Activated T-cell treated with anti-CD3 and anti-CD28 coated beads, Interleukin-2, amount 50 U/mL, for 72 hours (primary cell): ENCODE results near the gene HOXA1. TPM values are rescaled to one million over a fixed set of nuclear protein-coding genes. Genes with fewer than 3 reads are reported as not detected.

Experiments used
- ATAC-seq, 2 donors: fragments of 150-1000 bp; cut with Tn5 transposase; replicated peaks in 1 of 2; 2 replicates each; pipeline ENCODE4 v1.10.0; 2021; ENCODE audit warnings: moderate library complexity in 2 of 2, mild to moderate bottlenecking in 1 of 2
- DNase-seq, 2 donors: peaks; one replicate each; pipeline ENCODE4 v3.0.0; 2021 to 2022; ENCODE audit warnings: mixed read lengths in 1 of 2
- H3K27ac Mint-ChIP-seq: one replicate; pipeline ENCODE4 v1.8.0; 2022; ENCODE audit warnings: mild to moderate bottlenecking, moderate library complexity, mixed read lengths
- H3K27me3 Mint-ChIP-seq: one replicate; pipeline ENCODE4 v1.8.0; 2022; ENCODE audit warnings: low read depth, mixed read lengths
- H3K36me3 Mint-ChIP-seq, 2 donors: one replicate each; pipeline ENCODE4 v1.8.0; 2022; ENCODE audit warnings: mixed read lengths in 2 of 2, mild to moderate bottlenecking in 1 of 2; ENCODE audit not compliant: insufficient read depth in 2 of 2
- H3K4me1 Mint-ChIP-seq: one replicate; pipeline ENCODE4 v1.8.0; 2022; ENCODE audit warnings: low read depth, mixed read lengths
- H3K4me3 Mint-ChIP-seq, 2 donors: one replicate each; pipeline ENCODE4 v1.8.0; 2022; ENCODE audit warnings: mild to moderate bottlenecking in 2 of 2, mixed read lengths in 2 of 2, moderate library complexity in 2 of 2
- H3K9me3 Mint-ChIP-seq, 2 donors: one replicate each; pipeline ENCODE4 v1.8.0; 2022; ENCODE audit warnings: mixed read lengths in 2 of 2
- total RNA-seq, 2 donors: library from RNA; stranded (reverse); gene quantifications; one replicate each; pipeline ENCODE4 v1.2.3, GENCODE V29; 2022

Gene HOXA1
- total RNA-seq, 2 donors from 2014 or later: 0.58 to 0.69 TPM

- no peak overlapping the region for H3K27ac Mint-ChIP-seq
- peaks cover 48% of the 10 kb centered on the region for H3K27me3 Mint-ChIP-seq
- no peaks in the 10 kb centered on the region for H3K9me3 Mint-ChIP-seq
Observed at GRCh38 chr7:27128034-27128433, 32.2 kb upstream of the HOXA1 start.

GRCh38 chr7:27126596-27127327 lies 31.0 kb upstream of the HOXA1 start:
- Mint-ChIP-seq H3K36me3 (no peaks in the 10 kb centered on the region), H3K9me3 (no peaks in the 10 kb centered on the region), H3K4me3 (no peak overlapping the region), H3K27ac (no peak overlapping the region), H3K4me1 (peaks cover 8% of the 10 kb centered on the region), H3K27me3 (peaks cover 36% of the 10 kb centered on the region)
- no peak for DNase-seq
- ATAC-seq: no peak

More at GRCh38 chr7:27128034-27128433, 32.2 kb upstream of the HOXA1 start:
- Mint-ChIP-seq H3K4me3 (no peak overlapping the region), H3K4me1 (peaks cover 13% of the 10 kb centered on the region), H3K36me3 (peaks cover 0 to 1% of the 10 kb centered on the region in 2 donors)
- ATAC-seq: no peak
- DNase-seq: no peak

GRCh38 chr7:27125986-27126394 lies 30.2 kb upstream of the HOXA1 start:
- H3K27me3 Mint-ChIP-seq: peaks cover 36% of the 10 kb centered on the region
- ATAC-seq (no peak), DNase-seq (no peak)
- H3K9me3 Mint-ChIP-seq: no peaks in the 10 kb centered on the region
- H3K4me1 Mint-ChIP-seq: peaks cover under 1% of the 10 kb centered on the region
- H3K36me3 Mint-ChIP-seq: no peaks in the 10 kb centered on the region
- H3K27ac Mint-ChIP-seq: no peak overlapping the region
- H3K4me3 Mint-ChIP-seq: no peak overlapping the region

GRCh38 chr7:27124902-27125689 lies 29.3 kb upstream of the HOXA1 start:
- DNase-seq: no peak
- no peak overlapping the region for H3K4me3 Mint-ChIP-seq
- H3K27me3 Mint-ChIP-seq: peaks cover 36% of the 10 kb centered on the region
- ATAC-seq: no peak
- no peaks in the 10 kb centered on the region for H3K9me3 Mint-ChIP-seq
- H3K4me1 Mint-ChIP-seq: no peaks in the 10 kb centered on the region
- no peaks in the 10 kb centered on the region for H3K36me3 Mint-ChIP-seq
- no peak overlapping the region for H3K27ac Mint-ChIP-seq

GRCh38 chr7:27124096-27124901 lies 28.5 kb upstream of the HOXA1 start:
- H3K36me3 Mint-ChIP-seq: no peaks in the 10 kb centered on the region

GRCh38 chr7:27123477-27124053 lies 27.8 kb upstream of the HOXA1 start:
- no peaks in the 10 kb centered on the region for H3K36me3 Mint-ChIP-seq
- no peak for DNase-seq
- no peak for ATAC-seq
- H3K27ac Mint-ChIP-seq: no peak overlapping the region
- H3K4me1 Mint-ChIP-seq: no peaks in the 10 kb centered on the region
- H3K9me3 Mint-ChIP-seq: no peaks in the 10 kb centered on the region
- peaks cover 26% of the 10 kb centered on the region for H3K27me3 Mint-ChIP-seq
- no peak overlapping the region for H3K4me3 Mint-ChIP-seq

More at GRCh38 chr7:27124096-27124901, 28.5 kb upstream of the HOXA1 start:
- Mint-ChIP-seq H3K9me3 (no peaks in the 10 kb centered on the region), H3K4me3 (no peak overlapping the region), H3K4me1 (no peaks in the 10 kb centered on the region), H3K27me3 (peaks cover 33% of the 10 kb centered on the region), H3K27ac (no peak overlapping the region)
- ATAC-seq (no peak), DNase-seq (no peak)

- DNase-seq (no peak), ATAC-seq (no peak)
- no peaks in the 10 kb centered on the region for H3K9me3 Mint-ChIP-seq
- peaks cover 23% of the 10 kb centered on the region for H3K27me3 Mint-ChIP-seq
- H3K36me3 Mint-ChIP-seq: no peaks in the 10 kb centered on the region
- no peak overlapping the region for H3K4me3 Mint-ChIP-seq
- H3K27ac Mint-ChIP-seq: no peak overlapping the region
- no peaks in the 10 kb centered on the region for H3K4me1 Mint-ChIP-seq
Observed at GRCh38 chr7:27123007-27123476, 27.2 kb upstream of the HOXA1 start.

- H3K27me3 Mint-ChIP-seq: peaks cover 15% of the 10 kb centered on the region
- no peak for ATAC-seq
- no peak for DNase-seq
- no peak overlapping the region for H3K4me3 Mint-ChIP-seq
- H3K27ac Mint-ChIP-seq: no peak overlapping the region
- H3K4me1 Mint-ChIP-seq: no peaks in the 10 kb centered on the region
- no peaks in the 10 kb centered on the region for H3K9me3 Mint-ChIP-seq
- H3K36me3 Mint-ChIP-seq: no peaks in the 10 kb centered on the region
Observed at GRCh38 chr7:27122077-27122910, 26.5 kb upstream of the HOXA1 start.

GRCh38 chr7:27121684-27122076 lies 25.9 kb upstream of the HOXA1 start:
- Mint-ChIP-seq H3K4me3 (no peak overlapping the region), H3K27me3 (peaks cover 9% of the 10 kb centered on the region), H3K36me3 (no peaks in the 10 kb centered on the region), H3K9me3 (no peaks in the 10 kb centered on the region), H3K27ac (no peak overlapping the region), H3K4me1 (no peaks in the 10 kb centered on the region)
- no peak for DNase-seq
- ATAC-seq: no peak

GRCh38 chr7:27119412-27119911 lies 23.7 kb upstream of the HOXA1 start:
- no peak overlapping the region for H3K4me3 Mint-ChIP-seq
- H3K9me3 Mint-ChIP-seq: no peaks in the 10 kb centered on the region
- ATAC-seq (no peak), DNase-seq (no peak)
- no peaks in the 10 kb centered on the region for H3K36me3 Mint-ChIP-seq
- H3K27me3 Mint-ChIP-seq: no peaks in the 10 kb centered on the region
- H3K27ac Mint-ChIP-seq: no peak overlapping the region
- H3K4me1 Mint-ChIP-seq: no peaks in the 10 kb centered on the region

- no peak for ATAC-seq
- Mint-ChIP-seq H3K36me3 (no peaks in the 10 kb centered on the region), H3K9me3 (no peaks in the 10 kb centered on the region), H3K27ac (no peak overlapping the region), H3K27me3 (no peaks in the 10 kb centered on the region), H3K4me1 (no peaks in the 10 kb centered on the region), H3K4me3 (no peak overlapping the region)
- DNase-seq: no peak
Observed at GRCh38 chr7:27118580-27118979, 22.8 kb upstream of the HOXA1 start.

GRCh38 chr7:27117887-27118491 lies 22.2 kb upstream of the HOXA1 start:
- H3K27me3 Mint-ChIP-seq: no peaks in the 10 kb centered on the region
- no peak for DNase-seq
- ATAC-seq: no peak
- no peaks in the 10 kb centered on the region for H3K4me1 Mint-ChIP-seq
- no peaks in the 10 kb centered on the region for H3K9me3 Mint-ChIP-seq
- no peaks in the 10 kb centered on the region for H3K36me3 Mint-ChIP-seq
- H3K27ac Mint-ChIP-seq: no peak overlapping the region
- no peak overlapping the region for H3K4me3 Mint-ChIP-seq
